ENCODE results near the gene OTX1. TPM values are rescaled to one million over a fixed set of nuclear protein-coding genes. Genes with fewer than 3 reads are reported as not detected.

OTX1 gene
- total RNA-seq, 1 donor from 2014 or later = 0.87 TPM

DNA sequence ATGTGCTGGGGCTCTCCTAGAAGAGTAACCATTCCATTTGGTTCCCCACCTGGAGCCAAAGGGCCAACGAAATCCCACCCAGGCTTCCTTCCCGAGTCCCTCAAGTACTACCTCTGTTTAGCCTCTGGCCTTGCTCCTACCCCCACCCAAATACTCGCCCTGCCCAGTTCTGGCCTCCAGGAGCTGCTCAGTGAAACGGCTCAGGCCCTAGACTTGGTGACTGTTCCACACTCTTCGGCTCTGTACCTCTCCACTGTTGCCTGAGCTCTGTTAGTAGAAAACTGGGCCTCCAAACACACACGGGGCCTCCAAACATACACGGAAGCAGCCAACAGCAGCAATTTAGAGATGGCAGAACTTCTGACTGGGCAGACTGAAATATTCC lies 4.2 kb downstream of the OTX1 start:
- DNase-seq (ENCODE audit: low spot score in 2 of 2, unreplicated experiment in 2 of 2) = no peak
- peaks cover 92% of the 10 kb centered on the region for H3K27me3 Mint-ChIP-seq (ENCODE audit: low read depth)
- no peaks in the 10 kb centered on the region for H3K36me3 Mint-ChIP-seq
- H3K9me3 Mint-ChIP-seq = no peaks in the 10 kb centered on the region
- TF ChIP-seq, protein P1, sequence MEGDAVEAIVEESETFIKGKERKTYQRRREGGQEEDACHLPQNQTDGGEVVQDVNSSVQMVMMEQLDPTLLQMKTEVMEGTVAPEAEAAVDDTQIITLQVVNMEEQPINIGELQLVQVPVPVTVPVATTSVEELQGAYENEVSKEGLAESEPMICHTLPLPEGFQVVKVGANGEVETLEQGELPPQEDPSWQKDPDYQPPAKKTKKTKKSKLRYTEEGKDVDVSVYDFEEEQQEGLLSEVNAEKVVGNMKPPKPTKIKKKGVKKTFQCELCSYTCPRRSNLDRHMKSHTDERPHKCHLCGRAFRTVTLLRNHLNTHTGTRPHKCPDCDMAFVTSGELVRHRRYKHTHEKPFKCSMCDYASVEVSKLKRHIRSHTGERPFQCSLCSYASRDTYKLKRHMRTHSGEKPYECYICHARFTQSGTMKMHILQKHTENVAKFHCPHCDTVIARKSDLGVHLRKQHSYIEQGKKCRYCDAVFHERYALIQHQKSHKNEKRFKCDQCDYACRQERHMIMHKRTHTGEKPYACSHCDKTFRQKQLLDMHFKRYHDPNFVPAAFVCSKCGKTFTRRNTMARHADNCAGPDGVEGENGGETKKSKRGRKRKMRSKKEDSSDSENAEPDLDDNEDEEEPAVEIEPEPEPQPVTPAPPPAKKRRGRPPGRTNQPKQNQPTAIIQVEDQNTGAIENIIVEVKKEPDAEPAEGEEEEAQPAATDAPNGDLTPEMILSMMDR (IDR thresholded peaks at IDR 0.05; ENCODE audit: unreplicated experiment) = no peak
- H3K4me3 Mint-ChIP-seq = peak overlapping the region; percentile 53
- peaks cover 40% of the 10 kb centered on the region for H3K4me1 Mint-ChIP-seq
- H3K27ac Mint-ChIP-seq = no peak overlapping the region

DNA sequence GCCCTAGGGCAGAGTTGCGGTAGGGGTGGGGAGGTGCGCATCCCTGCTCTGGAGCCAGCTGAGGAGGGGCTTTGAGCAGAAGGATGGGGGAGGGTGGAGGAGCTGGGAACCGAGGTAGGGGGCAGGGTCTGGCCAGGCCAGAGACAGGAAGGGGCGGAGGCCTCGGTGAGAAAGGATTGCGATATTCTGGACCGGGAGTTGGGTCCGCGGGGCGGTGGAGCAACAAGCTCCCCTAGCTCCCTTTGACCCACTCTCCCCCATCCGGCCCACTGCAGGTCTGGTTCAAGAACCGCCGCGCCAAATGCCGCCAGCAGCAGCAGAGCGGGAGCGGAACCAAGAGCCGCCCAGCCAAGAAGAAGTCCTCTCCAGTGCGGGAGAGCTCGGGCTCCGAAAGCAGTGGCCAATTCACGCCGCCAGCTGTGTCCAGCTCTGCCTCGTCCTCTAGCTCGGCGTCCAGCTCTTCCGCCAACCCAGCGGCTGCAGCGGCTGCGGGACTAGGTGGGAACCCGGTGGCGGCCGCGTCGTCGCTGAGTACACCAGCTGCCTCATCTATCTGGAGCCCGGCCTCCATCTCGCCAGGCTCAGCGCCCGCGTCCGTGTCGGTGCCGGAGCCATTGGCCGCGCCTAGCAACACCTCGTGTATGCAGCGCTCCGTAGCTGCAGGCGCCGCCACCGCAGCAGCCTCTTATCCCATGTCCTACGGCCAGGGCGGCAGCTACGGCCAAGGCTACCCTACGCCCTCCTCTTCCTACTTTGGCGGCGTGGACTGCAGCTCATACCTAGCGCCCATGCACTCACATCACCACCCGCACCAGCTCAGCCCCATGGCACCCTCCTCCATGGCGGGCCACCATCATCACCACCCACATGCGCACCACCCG lies 4.8 kb downstream of the OTX1 start:
- Mint-ChIP-seq H3K9me3 (no peaks in the 10 kb centered on the region), H3K27me3 (ENCODE audit: low read depth) (peaks cover 96% of the 10 kb centered on the region), H3K4me3 (peak overlapping the region; percentile 53), H3K36me3 (no peaks in the 10 kb centered on the region), H3K27ac (no peak overlapping the region), H3K4me1 (peaks cover 42% of the 10 kb centered on the region)
- DNase-seq (ENCODE audit: low spot score in 2 of 2, unreplicated experiment in 2 of 2) = no peak
- TF ChIP-seq, protein P1 (IDR thresholded peaks at IDR 0.05; ENCODE audit: unreplicated experiment) = no peak

- DNase-seq (ENCODE audit: low spot score in 2 of 2, unreplicated experiment in 2 of 2) = peak in 1 of 2 experiments; percentile 57
- H3K36me3 Mint-ChIP-seq = no peaks in the 10 kb centered on the region
- no peaks in the 10 kb centered on the region for H3K9me3 Mint-ChIP-seq
- TF ChIP-seq, protein P1 (IDR thresholded peaks at IDR 0.05; ENCODE audit: unreplicated experiment) = no peak
- peaks cover 38% of the 10 kb centered on the region for H3K4me1 Mint-ChIP-seq
- H3K27me3 Mint-ChIP-seq (ENCODE audit: low read depth) = peaks cover 97% of the 10 kb centered on the region
- H3K27ac Mint-ChIP-seq = no peak overlapping the region
- peak overlapping the region; percentile 53 for H3K4me3 Mint-ChIP-seq
Observed at GRCh38 chr2:63056107-63057050, 5.7 kb downstream of the OTX1 start.

DNA sequence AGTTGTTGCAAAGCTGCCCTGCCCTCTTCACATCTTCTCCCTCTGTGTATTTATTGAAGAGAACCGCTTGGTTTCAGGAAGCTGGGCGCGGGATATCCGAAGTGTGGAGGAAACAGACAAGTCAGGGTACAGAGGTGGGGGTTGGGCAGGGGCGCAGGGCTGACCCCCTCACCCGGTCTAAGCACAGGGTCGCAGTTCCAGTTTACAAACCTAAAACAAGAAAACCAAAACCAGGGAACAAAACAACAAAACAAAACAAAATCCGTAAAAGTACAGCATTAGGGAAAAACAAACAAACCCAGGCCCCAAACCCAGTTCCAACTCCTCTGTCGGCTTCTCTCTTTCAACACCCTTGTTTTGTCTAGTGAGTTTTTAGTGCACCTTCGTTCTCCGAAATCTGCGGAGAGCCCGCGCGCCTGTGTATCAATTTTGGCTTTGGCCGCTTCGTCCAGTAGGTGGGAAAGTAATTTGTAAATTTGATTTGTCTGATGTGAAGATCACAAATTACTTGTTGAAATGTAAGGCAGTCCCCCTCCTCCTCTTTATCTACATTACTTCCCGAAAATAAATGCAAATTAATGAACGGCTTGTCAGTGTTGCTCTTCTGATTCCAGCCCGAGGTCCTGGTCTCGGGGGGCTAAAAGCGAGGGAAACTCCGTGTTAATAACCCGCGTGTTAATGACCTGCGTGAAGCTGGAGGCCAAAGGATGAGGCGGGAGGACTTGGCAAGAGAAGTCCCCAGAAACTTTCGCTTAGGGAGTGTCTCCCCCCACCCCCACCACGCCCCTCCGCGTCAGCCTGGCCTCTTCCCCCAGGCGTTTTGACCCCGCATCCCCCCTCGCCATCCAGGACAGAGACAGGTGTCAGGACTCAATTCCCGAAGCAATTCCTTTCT lies 6.9 kb downstream of the OTX1 start:
- no peaks in the 10 kb centered on the region for H3K9me3 Mint-ChIP-seq
- TF ChIP-seq, protein P1 (IDR thresholded peaks at IDR 0.05; ENCODE audit: unreplicated experiment) = no peak
- H3K27me3 Mint-ChIP-seq (ENCODE audit: low read depth) = peaks cover 96% of the 10 kb centered on the region
- no peak overlapping the region for H3K4me3 Mint-ChIP-seq
- no peak overlapping the region for H3K27ac Mint-ChIP-seq
- no peak for DNase-seq (ENCODE audit: low spot score in 2 of 2, unreplicated experiment in 2 of 2)
- peaks cover 38% of the 10 kb centered on the region for H3K4me1 Mint-ChIP-seq
- no peaks in the 10 kb centered on the region for H3K36me3 Mint-ChIP-seq

Data from mesothelial cell of epicardium (in vitro differentiated cells).